Measurements from ENCODE around the gene WFS1.

The WFS1 gene

GRCh38 chr4:6334203-6334887 is 64.7 kb downstream of the WFS1 start:
- Histone ChIP-seq H3K27me3 (ENCODE audit: control insufficient read depth, insufficient read depth, low read length) (no peaks in the 10 kb centered on the region), H3K4me3 (ENCODE audit: low read depth, low read length) (no peak overlapping the region), H3K9ac (ENCODE audit: low read length) (no peak overlapping the region), H3K36me3 (ENCODE audit: control insufficient read depth, insufficient read depth, low read length) (no peaks in the 10 kb centered on the region), H3K9me3 (ENCODE audit: control insufficient read depth, insufficient read depth, low read depth, low read length) (peaks cover 15% of the 10 kb centered on the region), H3K4me1 (ENCODE audit: control insufficient read depth, insufficient read depth, low read length) (peaks cover 9% of the 10 kb centered on the region; the same call in 1 of the 2 replicates), H3K27ac (ENCODE audit: low read depth, low read length) (no peak overlapping the region)

- Histone ChIP-seq H3K9me3 (ENCODE audit: control insufficient read depth, insufficient read depth, low read depth, low read length) (peaks cover 15% of the 10 kb centered on the region), H3K27ac (ENCODE audit: low read depth, low read length) (no peak overlapping the region), H3K36me3 (ENCODE audit: control insufficient read depth, insufficient read depth, low read length) (no peaks in the 10 kb centered on the region), H3K4me3 (ENCODE audit: low read depth, low read length) (no peak overlapping the region), H3K27me3 (ENCODE audit: control insufficient read depth, insufficient read depth, low read length) (no peaks in the 10 kb centered on the region), H3K4me1 (ENCODE audit: control insufficient read depth, insufficient read depth, low read length) (peaks cover 9% of the 10 kb centered on the region; the same call in 1 of the 2 replicates), H3K9ac (ENCODE audit: low read length) (no peak overlapping the region)
Observed at GRCh38 chr4:6335040-6335590, 65.5 kb downstream of the WFS1 start.

- Histone ChIP-seq H3K4me3 (ENCODE audit: low read depth, low read length) (no peak overlapping the region), H3K27me3 (ENCODE audit: control insufficient read depth, insufficient read depth, low read length) (no peaks in the 10 kb centered on the region), H3K27ac (ENCODE audit: low read depth, low read length) (no peak overlapping the region), H3K9ac (ENCODE audit: low read length) (no peak overlapping the region), H3K36me3 (ENCODE audit: control insufficient read depth, insufficient read depth, low read length) (no peaks in the 10 kb centered on the region), H3K9me3 (ENCODE audit: control insufficient read depth, insufficient read depth, low read depth, low read length) (peaks cover 15% of the 10 kb centered on the region), H3K4me1 (ENCODE audit: control insufficient read depth, insufficient read depth, low read length) (peaks cover 9% of the 10 kb centered on the region; the same call in 1 of the 2 replicates)
Observed at GRCh38 chr4:6336166-6336565, 66.5 kb downstream of the WFS1 start.

- Histone ChIP-seq H3K4me3 (ENCODE audit: low read depth, low read length) (no peak overlapping the region), H3K27ac (ENCODE audit: low read depth, low read length) (no peak overlapping the region), H3K36me3 (ENCODE audit: control insufficient read depth, insufficient read depth, low read length) (no peaks in the 10 kb centered on the region), H3K9me3 (ENCODE audit: control insufficient read depth, insufficient read depth, low read depth, low read length) (peaks cover 10% of the 10 kb centered on the region), H3K27me3 (ENCODE audit: control insufficient read depth, insufficient read depth, low read length) (no peaks in the 10 kb centered on the region), H3K4me1 (ENCODE audit: control insufficient read depth, insufficient read depth, low read length) (peaks cover 9% of the 10 kb centered on the region; the same call in 1 of the 2 replicates), H3K9ac (ENCODE audit: low read length) (no peak overlapping the region)
Observed at GRCh38 chr4:6337331-6337935, 67.8 kb downstream of the WFS1 start.

GRCh38 chr4:6338175-6338950 is 68.7 kb downstream of the WFS1 start:
- Histone ChIP-seq H3K36me3 (ENCODE audit: control insufficient read depth, insufficient read depth, low read length) (no peaks in the 10 kb centered on the region), H3K4me3 (ENCODE audit: low read depth, low read length) (no peak overlapping the region), H3K9ac (ENCODE audit: low read length) (no peak overlapping the region), H3K4me1 (ENCODE audit: control insufficient read depth, insufficient read depth, low read length) (peaks cover 9% of the 10 kb centered on the region; the same call in 1 of the 2 replicates), H3K27me3 (ENCODE audit: control insufficient read depth, insufficient read depth, low read length) (no peaks in the 10 kb centered on the region), H3K27ac (ENCODE audit: low read depth, low read length) (no peak overlapping the region), H3K9me3 (ENCODE audit: control insufficient read depth, insufficient read depth, low read depth, low read length) (peaks cover 10% of the 10 kb centered on the region)

- peaks cover 7% of the 10 kb centered on the region for H3K9me3 ChIP-seq (ENCODE audit: control insufficient read depth, insufficient read depth, low read depth, low read length)
- H3K36me3 ChIP-seq (ENCODE audit: control insufficient read depth, insufficient read depth, low read length) = no peaks in the 10 kb centered on the region
- H3K9ac ChIP-seq (ENCODE audit: low read length) = no peak overlapping the region
- H3K4me3 ChIP-seq (ENCODE audit: low read depth, low read length) = no peak overlapping the region
- peaks cover 9% of the 10 kb centered on the region; the same call in 1 of the 2 replicates for H3K4me1 ChIP-seq (ENCODE audit: control insufficient read depth, insufficient read depth, low read length)
- no peak overlapping the region for H3K27ac ChIP-seq (ENCODE audit: low read depth, low read length)
- no peaks in the 10 kb centered on the region for H3K27me3 ChIP-seq (ENCODE audit: control insufficient read depth, insufficient read depth, low read length)
Observed at GRCh38 chr4:6338951-6339817, 69.5 kb downstream of the WFS1 start.

GRCh38 chr4:6339818-6340445 is 70.3 kb downstream of the WFS1 start:
- Histone ChIP-seq H3K9me3 (ENCODE audit: control insufficient read depth, insufficient read depth, low read depth, low read length) (no peaks in the 10 kb centered on the region), H3K4me3 (ENCODE audit: low read depth, low read length) (no peak overlapping the region), H3K27ac (ENCODE audit: low read depth, low read length) (no peak overlapping the region), H3K4me1 (ENCODE audit: control insufficient read depth, insufficient read depth, low read length) (peaks cover 9% of the 10 kb centered on the region; the same call in 1 of the 2 replicates), H3K36me3 (ENCODE audit: control insufficient read depth, insufficient read depth, low read length) (no peaks in the 10 kb centered on the region), H3K27me3 (ENCODE audit: control insufficient read depth, insufficient read depth, low read length) (no peaks in the 10 kb centered on the region), H3K9ac (ENCODE audit: low read length) (no peak overlapping the region)

- H3K36me3 ChIP-seq (ENCODE audit: control insufficient read depth, insufficient read depth, low read length) = no peaks in the 10 kb centered on the region
- H3K4me1 ChIP-seq (ENCODE audit: control insufficient read depth, insufficient read depth, low read length) = peaks cover 9% of the 10 kb centered on the region; the same call in 1 of the 2 replicates
- no peak overlapping the region for H3K27ac ChIP-seq (ENCODE audit: low read depth, low read length)
- no peaks in the 10 kb centered on the region for H3K9me3 ChIP-seq (ENCODE audit: control insufficient read depth, insufficient read depth, low read depth, low read length)
- no peak overlapping the region for H3K4me3 ChIP-seq (ENCODE audit: low read depth, low read length)
- H3K9ac ChIP-seq (ENCODE audit: low read length) = no peak overlapping the region
- no peaks in the 10 kb centered on the region for H3K27me3 ChIP-seq (ENCODE audit: control insufficient read depth, insufficient read depth, low read length)
Observed at GRCh38 chr4:6340446-6341015, 70.9 kb downstream of the WFS1 start.

- H3K27ac ChIP-seq (ENCODE audit: low read depth, low read length) = no peak overlapping the region
- H3K9me3 ChIP-seq (ENCODE audit: control insufficient read depth, insufficient read depth, low read depth, low read length) = no peaks in the 10 kb centered on the region
- H3K9ac ChIP-seq (ENCODE audit: low read length) = no peak overlapping the region
- H3K4me1 ChIP-seq (ENCODE audit: control insufficient read depth, insufficient read depth, low read length) = peaks cover 9% of the 10 kb centered on the region; the same call in 1 of the 2 replicates
- H3K36me3 ChIP-seq (ENCODE audit: control insufficient read depth, insufficient read depth, low read length) = no peaks in the 10 kb centered on the region
- H3K4me3 ChIP-seq (ENCODE audit: low read depth, low read length) = no peak overlapping the region
- H3K27me3 ChIP-seq (ENCODE audit: control insufficient read depth, insufficient read depth, low read length) = no peaks in the 10 kb centered on the region
Observed at GRCh38 chr4:6341696-6342095, 72.0 kb downstream of the WFS1 start.

All from HUES6 (cell line).